G401 (cell line): ENCODE results near the gene CYP2W1. TPM values are rescaled to one million over a fixed set of nuclear protein-coding genes. Genes with fewer than 3 reads are reported as not detected.
A peak's percentile ranks its signal among the peaks of the same experiment; 100 is the strongest.
"Not testable (repeated sequence)": the region's sequence is repeated elsewhere in the genome, so short reads cannot be mapped to it uniquely, and the experiment has no call there.

Source experiments
- DNase-seq: peaks from one replicate; pipeline ENCODE4 v3.0.0-alpha.2; 2015; ENCODE audit warnings: low spot score
- in situ Hi-C: cut with HindIII; loops from 2 replicates; pipeline ENCODE4 v1.10.0; 2016; ENCODE audit warnings: low sequenced_read_pairs, mixed read lengths
- total RNA-seq: library from RNA; depleted of rRNA; stranded (reverse); fragments of >200 nt; shearing (Covaris generic); gene quantifications from 2 replicates; pipeline ENCODE4 v1.2.3, GENCODE V29; 2014; rRNA removed

CYP2W1 gene, protein sequence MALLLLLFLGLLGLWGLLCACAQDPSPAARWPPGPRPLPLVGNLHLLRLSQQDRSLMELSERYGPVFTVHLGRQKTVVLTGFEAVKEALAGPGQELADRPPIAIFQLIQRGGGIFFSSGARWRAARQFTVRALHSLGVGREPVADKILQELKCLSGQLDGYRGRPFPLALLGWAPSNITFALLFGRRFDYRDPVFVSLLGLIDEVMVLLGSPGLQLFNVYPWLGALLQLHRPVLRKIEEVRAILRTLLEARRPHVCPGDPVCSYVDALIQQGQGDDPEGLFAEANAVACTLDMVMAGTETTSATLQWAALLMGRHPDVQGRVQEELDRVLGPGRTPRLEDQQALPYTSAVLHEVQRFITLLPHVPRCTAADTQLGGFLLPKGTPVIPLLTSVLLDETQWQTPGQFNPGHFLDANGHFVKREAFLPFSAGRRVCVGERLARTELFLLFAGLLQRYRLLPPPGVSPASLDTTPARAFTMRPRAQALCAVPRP
- total RNA-seq: 0.34 TPM in 1 of 2 replicates, not detected in the other

DNA sequence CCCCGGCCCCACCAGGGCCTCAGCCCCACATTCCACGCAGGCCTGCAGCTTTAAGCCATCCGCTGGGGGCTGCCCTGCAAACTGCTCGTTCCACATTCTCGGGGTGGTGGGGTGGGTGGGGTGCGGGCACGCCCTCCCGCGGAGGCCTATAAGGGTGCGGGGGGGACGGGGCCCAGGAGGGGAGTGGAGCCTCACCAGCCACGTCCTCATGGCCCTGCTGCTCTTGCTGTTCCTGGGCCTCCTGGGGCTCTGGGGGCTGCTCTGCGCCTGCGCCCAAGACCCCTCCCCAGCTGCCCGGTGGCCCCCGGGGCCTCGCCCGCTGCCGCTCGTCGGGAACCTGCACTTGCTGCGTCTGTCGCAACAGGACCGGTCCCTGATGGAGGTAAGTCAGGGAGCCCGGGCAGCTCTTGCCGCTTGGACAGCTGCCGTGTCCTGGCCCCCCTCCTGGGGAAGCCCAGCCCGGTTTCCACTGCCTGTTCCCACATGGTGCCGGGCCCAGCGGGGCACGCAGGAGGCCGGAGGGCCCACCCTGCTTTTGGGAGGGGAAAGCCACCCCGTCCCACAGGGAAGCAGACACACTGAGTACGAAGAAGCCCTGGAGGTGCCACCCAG lies at the start of gene CYP2W1:
CYP2W1 (plus strand) TSS at position 178 of the 612 bp plus-strand sequence; CDS start at position 209, 31 bp downstream.
- no peak for DNase-seq
- in situ Hi-C loops: no loop called here

- DNase-seq: no peak
- in situ Hi-C loops: no loop called here
Observed at GRCh38 chr7:934469-935163, 48.4 kb upstream of the CYP2W1 start.

GRCh38 chr7:935164-935873 lies 47.7 kb upstream of the CYP2W1 start:
- no peak for DNase-seq
- in situ Hi-C loops: no loop called here

GRCh38 chr7:935874-936385 lies 47.1 kb upstream of the CYP2W1 start:
- in situ Hi-C loops: no loop called here
- no peak for DNase-seq

GRCh38 chr7:936386-937054 lies 46.5 kb upstream of the CYP2W1 start:
- in situ Hi-C loops: no loop called here
- DNase-seq: no peak

DNA sequence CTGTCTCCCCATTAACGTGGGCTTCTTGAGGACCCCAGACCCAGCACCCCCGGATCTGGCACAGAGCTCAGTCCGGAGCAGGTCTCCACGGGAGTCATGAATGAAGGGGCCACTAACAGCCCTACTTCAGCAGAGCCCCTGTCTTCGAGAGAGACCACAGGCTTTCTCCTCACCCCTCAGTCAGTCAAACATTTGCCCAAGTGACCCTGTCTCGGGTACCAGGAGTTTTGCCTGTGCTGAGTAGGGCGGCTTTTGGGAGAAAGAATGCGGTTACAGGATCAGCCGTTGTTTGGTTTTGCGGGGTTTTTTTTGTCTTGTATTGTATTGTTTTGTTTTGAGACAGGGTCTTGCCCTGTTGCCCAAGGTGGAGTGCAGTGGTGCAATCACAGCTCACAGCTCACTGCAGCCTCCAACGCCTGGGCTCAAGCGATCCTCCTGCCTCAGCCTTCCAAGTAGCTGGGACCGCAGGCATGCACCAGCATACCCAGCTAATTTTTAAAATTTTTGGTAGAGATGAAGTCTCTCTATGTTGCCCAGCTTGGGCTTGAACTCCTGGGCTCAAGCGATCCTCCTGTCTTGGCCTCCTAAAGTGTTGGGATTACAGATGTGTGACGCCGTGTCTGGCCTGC lies 45.0 kb upstream of the CYP2W1 start:
- in situ Hi-C loops: no loop called here
- DNase-seq: no peak

- in situ Hi-C loops: no loop called here
- no peak for DNase-seq
Observed at GRCh38 chr7:938546-939185, 44.3 kb upstream of the CYP2W1 start.

GRCh38 chr7:939843-940242 lies 43.1 kb upstream of the CYP2W1 start:
- DNase-seq: no peak
- in situ Hi-C loops: no loop called here

GRCh38 chr7:940599-941408 lies 42.2 kb upstream of the CYP2W1 start:
- in situ Hi-C loops: no loop called here
- DNase-seq: no peak

GRCh38 chr7:943793-944192 lies 39.2 kb upstream of the CYP2W1 start:
- DNase-seq, in situ Hi-C loops: not testable (repeated sequence)

GRCh38 chr7:944744-945143 lies 38.2 kb upstream of the CYP2W1 start:
- no peak for DNase-seq
- in situ Hi-C loops: no loop called here

DNA sequence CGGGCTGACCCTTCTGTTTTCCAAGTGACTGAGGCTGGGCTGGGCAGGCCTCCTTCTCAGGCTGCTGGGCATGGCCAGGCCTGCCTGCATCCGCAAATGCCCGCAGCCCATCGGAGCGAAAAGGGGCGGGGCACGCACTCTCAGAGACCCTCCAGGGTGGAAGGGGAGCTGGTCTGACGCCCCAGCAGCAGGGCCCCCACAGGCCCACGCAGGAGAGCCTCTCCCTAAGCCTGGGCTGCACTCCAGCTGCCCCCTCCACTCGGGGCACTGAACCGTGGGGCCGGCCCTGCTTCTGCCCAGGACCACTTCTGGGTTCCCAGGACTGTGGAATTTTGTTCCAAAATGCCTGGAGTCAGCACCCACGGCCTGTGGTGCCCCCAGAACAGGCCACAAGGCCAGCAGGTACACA lies 37.8 kb upstream of the CYP2W1 start:
- in situ Hi-C loops: no loop called here
- no peak for DNase-seq

- no peak for DNase-seq
- in situ Hi-C loops: no loop called here
Observed at GRCh38 chr7:945556-946255, 37.3 kb upstream of the CYP2W1 start.

DNA sequence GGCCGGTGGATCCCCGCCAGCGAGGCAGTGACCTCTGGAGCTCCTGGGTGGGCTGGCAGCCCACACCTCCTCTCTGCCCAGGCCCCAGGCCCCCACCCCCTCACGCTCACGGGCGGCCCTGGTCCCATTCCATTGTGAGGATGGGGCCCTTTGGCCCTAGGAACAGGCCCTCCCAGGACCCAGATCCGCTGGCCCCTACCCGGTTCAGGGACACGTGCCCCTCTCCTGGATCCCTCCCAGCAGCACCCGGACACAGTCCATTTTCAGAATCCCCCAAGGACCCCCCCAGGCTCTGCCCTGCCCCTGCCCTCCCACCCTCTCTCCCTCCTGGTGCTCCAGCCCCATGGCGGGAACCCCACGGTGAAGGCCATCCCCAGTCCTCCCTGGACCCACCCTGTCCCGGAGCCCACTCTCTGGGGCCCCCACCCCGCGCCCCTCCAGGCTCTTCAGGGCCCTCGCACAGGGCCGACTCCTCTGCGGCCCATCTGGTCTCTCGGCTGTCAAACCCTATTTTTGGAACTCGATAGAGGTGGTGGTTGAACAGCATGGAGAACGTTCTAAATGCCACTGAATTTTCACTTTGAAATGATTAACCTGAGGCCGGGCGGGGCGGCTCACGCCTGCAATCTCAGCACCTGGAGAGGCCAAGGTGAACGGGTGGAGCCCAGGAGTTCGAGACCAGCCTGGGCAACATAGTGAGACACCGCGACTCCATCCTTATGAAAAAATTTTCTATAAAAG lies 36.6 kb upstream of the CYP2W1 start:
- in situ Hi-C loops: no loop called here
- DNase-seq: peak; percentile 57

DNA sequence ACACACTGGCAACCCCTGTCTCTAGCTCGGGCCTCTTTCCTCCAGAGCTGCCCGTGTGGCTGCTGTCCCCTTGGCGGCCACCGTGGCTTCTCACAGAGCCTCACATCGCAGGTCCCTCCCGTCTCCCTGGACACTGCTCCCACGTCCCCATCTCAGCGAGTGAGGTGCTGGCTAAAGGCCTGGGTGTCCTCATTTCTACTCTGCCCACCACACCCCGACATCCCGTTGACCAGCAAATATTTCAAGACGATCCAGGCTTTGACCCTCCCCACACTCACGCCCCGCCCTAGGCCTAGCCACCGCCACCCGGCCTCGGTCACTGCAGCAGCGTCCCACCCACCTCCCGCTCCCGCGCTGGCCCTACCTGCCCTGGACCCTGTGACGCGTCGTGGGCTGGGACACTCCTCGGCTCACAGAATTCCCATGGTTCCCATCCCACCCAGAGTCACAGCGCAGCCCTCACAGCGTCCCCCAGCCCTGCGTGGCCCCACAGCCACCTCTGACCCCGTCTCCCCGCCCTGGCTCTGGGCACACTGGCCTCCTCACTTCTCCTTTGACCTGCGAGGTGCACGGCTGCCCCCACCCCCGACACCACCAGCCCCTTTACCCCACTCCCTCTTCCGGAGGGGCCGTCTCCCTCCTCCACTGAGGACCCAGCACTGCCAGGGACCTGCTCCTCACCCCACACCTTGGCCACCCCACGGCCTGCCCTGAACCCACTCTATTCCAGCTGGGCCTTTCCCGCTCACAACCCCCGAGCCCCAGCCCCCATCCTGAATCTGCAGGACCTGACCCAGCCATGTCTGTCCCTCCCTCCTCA lies 35.4 kb upstream of the CYP2W1 start:
- DNase-seq: no peak
- in situ Hi-C loops: no loop called here
